Esophagus (tissue), 2 donors: ENCODE measurements around the gene SLC24A3. TPM values are rescaled to one million over a fixed set of nuclear protein-coding genes. Genes with fewer than 3 reads are reported as not detected.

Experiments used
- H3K27ac ChIP-seq, 2 donors: one replicate each; pipeline ENCODE4 v1.5.1; 2013; ENCODE audit warnings: low read depth in 2 of 2, mild to moderate bottlenecking in 2 of 2, inconsistent platforms in 1 of 2, low read length in 1 of 2, moderate library complexity in 1 of 2
- H3K27me3 ChIP-seq, 2 donors: one replicate each; pipeline ENCODE4 v1.6.1; 2013; ENCODE audit warnings: low read length in 2 of 2, control low read depth in 1 of 2, mild to moderate bottlenecking in 1 of 2; ENCODE audit not compliant: insufficient read depth in 2 of 2, control insufficient read depth in 1 of 2
- H3K36me3 ChIP-seq, 2 donors: one replicate each; pipeline ENCODE4 v1.6.1; 2013; ENCODE audit warnings: low read length in 1 of 2; ENCODE audit not compliant: control insufficient read depth in 2 of 2, insufficient read depth in 2 of 2
- H3K4me1 ChIP-seq, 2 donors: one replicate each; pipeline ENCODE4 v1.6.1; 2013; ENCODE audit warnings: low read length in 1 of 2; ENCODE audit not compliant: control insufficient read depth in 2 of 2, insufficient read depth in 2 of 2
- H3K4me3 ChIP-seq, 2 donors: one replicate each; pipeline ENCODE4 v1.5.1; 2013; ENCODE audit warnings: low read length in 2 of 2, mild to moderate bottlenecking in 2 of 2, low read depth in 1 of 2, moderate library complexity in 1 of 2
- H3K9me3 ChIP-seq, 2 donors: one replicate each; pipeline ENCODE4 v1.6.1; 2013; ENCODE audit warnings: mild to moderate bottlenecking in 2 of 2, low read depth in 1 of 2, low read length in 1 of 2, moderate library complexity in 1 of 2; ENCODE audit not compliant: control insufficient read depth in 2 of 2, insufficient read depth in 1 of 2
- WGBS, 2 donors: extraction: QIAGEN DNeasy Blood & Tissue Kit; methylation state at CpG; one replicate each; pipeline ENCODE4 v1.1.7; 2013; 5-methylcytosine and 5-hydroxymethylcytosine counted together
- polyA plus RNA-seq, 2 donors: library from polyadenylated mRNA; stranded (reverse); fragments of 200-250 nt; gene quantifications; one replicate each; pipeline ENCODE4 v1.2.3, GENCODE V29; 2013
- donor health status: healthy with polysubstance abuse.
- donor health status: Bipolar disorder and iron deficiency.

The SLC24A3 gene
- polyA plus RNA-seq, 2 donors, result 6.5 to 7.3 TPM

GRCh38 chr20:19265646-19266374 is 53.4 kb downstream of the SLC24A3 start:
- H3K27me3 ChIP-seq, result no peaks in the 10 kb centered on the region
- 82 to 87% methylated on average over 3 of the region's 3 CpGs for WGBS, 2 donors
- no peak overlapping the region for H3K27ac ChIP-seq
- H3K9me3 ChIP-seq, result no peaks in the 10 kb centered on the region
- H3K4me1 ChIP-seq, result peaks cover 0 to 2% of the 10 kb centered on the region in 2 donors
- H3K4me3 ChIP-seq, result no peak overlapping the region
- peaks cover 0 to 2% of the 10 kb centered on the region in 2 donors for H3K36me3 ChIP-seq

GRCh38 chr20:19268426-19268825 is 56.0 kb downstream of the SLC24A3 start:
- Histone ChIP-seq H3K4me3 (no peak overlapping the region), H3K27me3 (no peaks in the 10 kb centered on the region), H3K9me3 (no peaks in the 10 kb centered on the region), H3K4me1 (no peaks in the 10 kb centered on the region), H3K27ac (no peak overlapping the region), H3K36me3 (peaks cover 0 to 2% of the 10 kb centered on the region in 2 donors)
- WGBS, 2 donors, result 92 to 93% methylated on average over 2 of the region's 2 CpGs

GRCh38 chr20:19269737-19270340 is 57.4 kb downstream of the SLC24A3 start:
- Histone ChIP-seq H3K36me3 (peaks cover 0 to 2% of the 10 kb centered on the region in 2 donors), H3K9me3 (no peaks in the 10 kb centered on the region), H3K27me3 (no peaks in the 10 kb centered on the region), H3K4me1 (no peaks in the 10 kb centered on the region), H3K27ac (no peak overlapping the region), H3K4me3 (no peak overlapping the region)
- WGBS, 2 donors, result 82 to 86% methylated on average over 8 of the region's 8 CpGs

GRCh38 chr20:19271879-19272651 is 59.6 kb downstream of the SLC24A3 start:
- peaks cover 0 to 5% of the 10 kb centered on the region in 2 donors for H3K4me1 ChIP-seq
- no peaks in the 10 kb centered on the region for H3K27me3 ChIP-seq
- no peak overlapping the region for H3K27ac ChIP-seq
- H3K4me3 ChIP-seq, result no peak overlapping the region
- no peaks in the 10 kb centered on the region for H3K9me3 ChIP-seq
- WGBS, 2 donors, result 91 to 93% methylated on average over 7 of the region's 7 CpGs
- peaks cover 0 to 2% of the 10 kb centered on the region in 2 donors for H3K36me3 ChIP-seq

GRCh38 chr20:19272976-19273654 is 60.7 kb downstream of the SLC24A3 start:
- Histone ChIP-seq H3K27ac (no peak overlapping the region), H3K4me1 (peaks cover 0 to 5% of the 10 kb centered on the region in 2 donors), H3K4me3 (no peak overlapping the region), H3K9me3 (no peaks in the 10 kb centered on the region), H3K36me3 (peaks cover 0 to 2% of the 10 kb centered on the region in 2 donors), H3K27me3 (no peaks in the 10 kb centered on the region)
- 89 to 93% methylated on average over 6 of the region's 6 CpGs for WGBS, 2 donors

GRCh38 chr20:19274001-19274400 is 61.6 kb downstream of the SLC24A3 start:
- Histone ChIP-seq H3K4me1 (peaks cover 0 to 5% of the 10 kb centered on the region in 2 donors), H3K9me3 (no peaks in the 10 kb centered on the region), H3K27me3 (no peaks in the 10 kb centered on the region), H3K36me3 (peaks cover 0 to 2% of the 10 kb centered on the region in 2 donors), H3K4me3 (no peak overlapping the region), H3K27ac (no peak overlapping the region)
- 88 to 90% methylated on average over 5 of the region's 5 CpGs for WGBS, 2 donors

- H3K4me1 ChIP-seq, result peaks cover 0 to 5% of the 10 kb centered on the region in 2 donors
- H3K27me3 ChIP-seq, result no peaks in the 10 kb centered on the region
- H3K9me3 ChIP-seq, result no peaks in the 10 kb centered on the region
- H3K4me3 ChIP-seq, result no peak overlapping the region
- WGBS, 2 donors, result 57 to 62% methylated on average over 8 of the region's 8 CpGs
- H3K27ac ChIP-seq, result no peak overlapping the region
- peaks cover 0 to 2% of the 10 kb centered on the region in 2 donors for H3K36me3 ChIP-seq
Observed at GRCh38 chr20:19274412-19275015, 62.1 kb downstream of the SLC24A3 start.

GRCh38 chr20:19275038-19275629 is 62.7 kb downstream of the SLC24A3 start:
- H3K4me1 ChIP-seq, result peaks cover 0 to 5% of the 10 kb centered on the region in 2 donors
- H3K9me3 ChIP-seq, result no peaks in the 10 kb centered on the region
- peak overlapping the region; percentile 40 to 47 for H3K27ac ChIP-seq
- H3K36me3 ChIP-seq, result no peaks in the 10 kb centered on the region
- no peaks in the 10 kb centered on the region for H3K27me3 ChIP-seq
- 38 to 53% methylated on average over 3 of the region's 3 CpGs for WGBS, 2 donors
- no peak overlapping the region for H3K4me3 ChIP-seq
